Retina (tissue), 1 donor: ENCODE measurements around the gene MAGEA4.
"Not testable (repeated sequence)": the region's sequence is repeated elsewhere in the genome, so short reads cannot be mapped to it uniquely, and the experiment has no call there.

Experiments
- DNase-seq: peaks from one replicate; pipeline ENCODE4 v3.0.0-alpha.2; 2016

Gene MAGEA4

GRCh38 chrX:151912780-151913179 lies at the start of gene MAGEA4:
Gene MAGEA4 (plus strand): TSS chrX:151912889. CDS start chrX:151923665, 10,776 bp downstream.
- DNase-seq, result no peak

GRCh38 chrX:151870602-151871001 lies 42.1 kb upstream of the MAGEA4 start:
- no peak for DNase-seq

- DNase-seq, result no peak
These were observed 41.4 kb upstream of the MAGEA4 start for GRCh38 chrX:151871244-151871643.

GRCh38 chrX:151873096-151873495 lies 39.6 kb upstream of the MAGEA4 start:
- DNase-seq, result no peak

- DNase-seq, result no peak
These were observed 37.2 kb upstream of the MAGEA4 start for GRCh38 chrX:151875270-151876026.

- DNase-seq, result no peak
These were observed 34.1 kb upstream of the MAGEA4 start for GRCh38 chrX:151878574-151878973.

GRCh38 chrX:151879856-151880255 lies 32.8 kb upstream of the MAGEA4 start:
- DNase-seq, result no peak

GRCh38 chrX:151880895-151881294 lies 31.8 kb upstream of the MAGEA4 start:
- no peak for DNase-seq

- DNase-seq, result no peak
These were observed 23.3 kb upstream of the MAGEA4 start for GRCh38 chrX:151889421-151889820.

GRCh38 chrX:151896734-151897474 lies 15.8 kb upstream of the MAGEA4 start:
- no peak for DNase-seq

- no peak for DNase-seq
These were observed 13.1 kb upstream of the MAGEA4 start for GRCh38 chrX:151899622-151900021.

- DNase-seq, result no peak
These were observed 10.9 kb upstream of the MAGEA4 start for GRCh38 chrX:151901826-151902225.

GRCh38 chrX:151902813-151903591 lies 9.7 kb upstream of the MAGEA4 start:
- no peak for DNase-seq

- no peak for DNase-seq
These were observed 7.7 kb upstream of the MAGEA4 start for GRCh38 chrX:151904989-151905388.

GRCh38 chrX:151912221-151912620 lies 468 bp upstream of the MAGEA4 start:
- DNase-seq, result no peak

GRCh38 chrX:151918736-151919135 lies 6.0 kb downstream of the MAGEA4 start:
- not testable (repeated sequence) for DNase-seq

- DNase-seq, result no peak
These were observed 6.9 kb downstream of the MAGEA4 start for GRCh38 chrX:151919610-151920009.

GRCh38 chrX:151920101-151920500 lies 7.4 kb downstream of the MAGEA4 start:
- no peak for DNase-seq

GRCh38 chrX:151920530-151920929 lies 7.8 kb downstream of the MAGEA4 start:
- DNase-seq, result no peak

GRCh38 chrX:151921292-151921691 lies 8.6 kb downstream of the MAGEA4 start:
- no peak for DNase-seq

GRCh38 chrX:151921866-151922265 lies 9.2 kb downstream of the MAGEA4 start:
- no peak for DNase-seq

GRCh38 chrX:151922692-151923091 lies 10.0 kb downstream of the MAGEA4 start:
- no peak for DNase-seq

- no peak for DNase-seq
These were observed 11.0 kb downstream of the MAGEA4 start for GRCh38 chrX:151923648-151924047.

- DNase-seq, result no peak
These were observed 16.4 kb downstream of the MAGEA4 start for GRCh38 chrX:151929126-151929525.
